ENCODE data around the gene TBC1D5. TPM values are rescaled to one million over a fixed set of nuclear protein-coding genes. Genes with fewer than 3 reads are reported as not detected.

TBC1D5 gene
- total RNA-seq, 2 experiments from 2014 or later, result 46.3 to 47.8 TPM

GRCh38 chr3:17232442-17232841, 510.0 kb downstream of the TBC1D5 start:
- DNase-seq (no peak), ATAC-seq (no peak)
- no peak overlapping the region for H3K4me3 Mint-ChIP-seq
- no peaks in the 10 kb centered on the region for H3K9me3 Mint-ChIP-seq
- H3K27me3 Mint-ChIP-seq, result no peaks in the 10 kb centered on the region
- peaks cover 28% of the 10 kb centered on the region for H3K4me1 Mint-ChIP-seq (ENCODE audit: low read depth)
- no peaks in the 10 kb centered on the region for H3K36me3 Mint-ChIP-seq (ENCODE audit: low read depth)
- TF ChIP-seq CTCF (IDR thresholded peaks at IDR 0.05), result no peak
- no peak overlapping the region for H3K27ac Mint-ChIP-seq
- intact Hi-C loops (cut with micrococcal nuclease), result loop anchor here (5.0 to 10.0 kb wide), 2 partner anchors 198 to 345 kb away; no protein-coding TSS in a partner anchor
- CTCF ChIA-PET, result interaction anchor here (0.7 to 1.7 kb wide), 5 partner anchors 13 to 630 kb away, joined by 3 to 12 read pairs (median 4); partner anchors contain the start of gene PLCL2
- POLR2A ChIA-PET, result no interaction called here

GRCh38 chr3:17231537-17232261, 510.7 kb downstream of the TBC1D5 start:
- no peak for DNase-seq
- POLR2A ChIA-PET, result no interaction called here
- intact Hi-C loops (cut with micrococcal nuclease), result loop anchor here (5.0 to 10.0 kb wide), 2 partner anchors 197 to 344 kb away; no protein-coding TSS in a partner anchor
- ATAC-seq, result no peak
- H3K36me3 Mint-ChIP-seq (ENCODE audit: low read depth), result no peaks in the 10 kb centered on the region
- no peak for TF ChIP-seq CTCF (IDR thresholded peaks at IDR 0.05)
- no peak overlapping the region for H3K4me3 Mint-ChIP-seq
- CTCF ChIA-PET, result interaction anchor here (0.9 to 1.7 kb wide), 4 partner anchors 12 to 630 kb away, joined by 4 to 12 read pairs (median 4); partner anchors contain the start of gene PLCL2
- no peaks in the 10 kb centered on the region for H3K27me3 Mint-ChIP-seq
- no peak overlapping the region for H3K27ac Mint-ChIP-seq
- H3K9me3 Mint-ChIP-seq, result no peaks in the 10 kb centered on the region
- H3K4me1 Mint-ChIP-seq (ENCODE audit: low read depth), result peaks cover 28% of the 10 kb centered on the region

GRCh38 chr3:17227472-17227871, 515.0 kb downstream of the TBC1D5 start:
- DNase-seq, result no peak
- ChIA-PET CTCF (interaction anchor here (1.1 to 1.2 kb wide), 2 partner anchors 627 to 631 kb away, joined by 3 read pairs; no protein-coding TSS in a partner anchor), POLR2A (interaction anchor here (1.1 kb wide), 1 partner anchor 10 kb away, joined by 3 read pairs; no protein-coding TSS in a partner anchor)
- TF ChIP-seq CTCF (IDR thresholded peaks at IDR 0.05), result no peak
- H3K9me3 Mint-ChIP-seq, result no peaks in the 10 kb centered on the region
- H3K27me3 Mint-ChIP-seq, result no peaks in the 10 kb centered on the region
- H3K4me1 Mint-ChIP-seq (ENCODE audit: low read depth), result peaks cover 3% of the 10 kb centered on the region
- H3K36me3 Mint-ChIP-seq (ENCODE audit: low read depth), result no peaks in the 10 kb centered on the region
- H3K27ac Mint-ChIP-seq, result no peak overlapping the region
- no peak for ATAC-seq
- intact Hi-C loops (cut with micrococcal nuclease), result no loop called here
- no peak overlapping the region for H3K4me3 Mint-ChIP-seq

GRCh38 chr3:17221529-17221928, 520.9 kb downstream of the TBC1D5 start:
- Mint-ChIP-seq H3K36me3 (ENCODE audit: low read depth) (peaks cover 16% of the 10 kb centered on the region), H3K4me3 (no peak overlapping the region), H3K27me3 (no peaks in the 10 kb centered on the region), H3K9me3 (peaks cover 3% of the 10 kb centered on the region), H3K4me1 (ENCODE audit: low read depth) (no peaks in the 10 kb centered on the region), H3K27ac (no peak overlapping the region)
- DNase-seq, result no peak
- intact Hi-C loops (cut with micrococcal nuclease), result no loop called here
- CTCF ChIA-PET, result interaction anchor here (1.7 kb wide), 1 partner anchor 10 kb away, joined by 4 read pairs; no protein-coding TSS in a partner anchor
- POLR2A ChIA-PET, result no interaction called here
- TF ChIP-seq CTCF (IDR thresholded peaks at IDR 0.05), result no peak
- ATAC-seq, result no peak

- ChIA-PET POLR2A (interaction anchor here (0.5 kb wide), 1 partner anchor 105 kb away, joined by 3 read pairs; no protein-coding TSS in a partner anchor), CTCF (interaction anchor here (1.3 to 1.8 kb wide), 2 partner anchors 13 to 623 kb away, joined by 3 to 5 read pairs; no protein-coding TSS in a partner anchor)
- Mint-ChIP-seq H3K27ac (no peak overlapping the region), H3K27me3 (no peaks in the 10 kb centered on the region), H3K9me3 (peaks cover 3% of the 10 kb centered on the region), H3K4me1 (ENCODE audit: low read depth) (no peaks in the 10 kb centered on the region), H3K4me3 (no peak overlapping the region), H3K36me3 (ENCODE audit: low read depth) (peaks cover 16% of the 10 kb centered on the region)
- TF ChIP-seq CTCF (IDR thresholded peaks at IDR 0.05), result no peak
- DNase-seq (no peak), ATAC-seq (no peak)
- intact Hi-C loops (cut with micrococcal nuclease), result no loop called here
These were observed 522.8 kb downstream of the TBC1D5 start for GRCh38 chr3:17219593-17219992.
